Lower lobe of right lung (tissue), 2 donors: ENCODE measurements around the gene TSHZ3. TPM values are rescaled to one million over a fixed set of nuclear protein-coding genes. Genes with fewer than 3 reads are reported as not detected.

Source experiments
- ATAC-seq, 2 donors: fragments of 200-7000 bp; cut with Tn5 transposase; one replicate each; pipeline ENCODE4 v1.9.1; 2020 to 2022; ENCODE audit warnings: mild to moderate bottlenecking in 2 of 2, moderate library complexity in 2 of 2
- DNase-seq: peaks from one replicate; pipeline ENCODE4 v3.0.0-alpha.2; 2020
- H3K27ac ChIP-seq: fragments of 200-600 bp; one replicate; pipeline ENCODE4 v1.8.0; 2022
- H3K27me3 ChIP-seq: fragments of 200-600 bp; one replicate; pipeline ENCODE4 v1.8.0; 2022; ENCODE audit warnings: low read depth
- H3K36me3 ChIP-seq: fragments of 200-600 bp; one replicate; pipeline ENCODE4 v1.8.0; 2022; ENCODE audit warnings: mild to moderate bottlenecking
- H3K4me1 ChIP-seq: fragments of 200-600 bp; one replicate; pipeline ENCODE4 v1.8.0; 2022
- H3K4me3 ChIP-seq: fragments of 200-600 bp; one replicate; pipeline ENCODE4 v1.8.0; 2022; ENCODE audit warnings: mild to moderate bottlenecking
- H3K9me3 ChIP-seq: fragments of 200-600 bp; one replicate; pipeline ENCODE4 v1.8.0; 2022
- CTCF ChIP-seq: fragments of 200-600 bp; IDR thresholded peaks from one replicate; pipeline ENCODE4 v1.8.0; 2022; ENCODE audit warnings: antibody characterized with exemption, mild to moderate bottlenecking
- intact Hi-C: fragments of 100-400 bp; cut with DNase I; formaldehyde crosslinking; loops from one replicate; pipeline ENCODE4 v1.11.0; 2022
- total RNA-seq: library from RNA; stranded (reverse); fragmentation: NEBNext Ultra II Directional; extraction: Animal tissue kit (Norgen Biotek cat#: 25700); gene quantifications from one replicate; pipeline ENCODE4 v1.2.1, GENCODE V29; 2021
- donor health status: DM: no; HTN: yes; CAD: no; lungs with severe emphysema.

Gene TSHZ3
- total RNA-seq, 1 donor from 2014 or later: 5.7 TPM

- no peaks in the 10 kb centered on the region for H3K9me3 ChIP-seq
- H3K27ac ChIP-seq: no peak overlapping the region
- H3K4me3 ChIP-seq: no peak overlapping the region
- no peak for ATAC-seq
- TF ChIP-seq CTCF: no peak
- no peaks in the 10 kb centered on the region for H3K36me3 ChIP-seq
- peaks cover 24% of the 10 kb centered on the region for H3K4me1 ChIP-seq
- peaks cover 12% of the 10 kb centered on the region for H3K27me3 ChIP-seq
- no peak for DNase-seq
- intact Hi-C loops: no loop called here
Measured at GRCh38 chr19:31318790-31319425, 30.3 kb downstream of the TSHZ3 start.

- peaks cover 24% of the 10 kb centered on the region for H3K4me1 ChIP-seq
- no peak for TF ChIP-seq CTCF
- H3K4me3 ChIP-seq: no peak overlapping the region
- H3K27ac ChIP-seq: no peak overlapping the region
- peaks cover 12% of the 10 kb centered on the region for H3K27me3 ChIP-seq
- DNase-seq (no peak), ATAC-seq (no peak)
- intact Hi-C loops: no loop called here
- H3K9me3 ChIP-seq: no peaks in the 10 kb centered on the region
- no peaks in the 10 kb centered on the region for H3K36me3 ChIP-seq
Measured at GRCh38 chr19:31317570-31317969, 31.7 kb downstream of the TSHZ3 start.

- Histone ChIP-seq H3K36me3 (no peaks in the 10 kb centered on the region), H3K9me3 (no peaks in the 10 kb centered on the region), H3K4me3 (no peak overlapping the region), H3K27me3 (peaks cover 12% of the 10 kb centered on the region), H3K4me1 (peaks cover 24% of the 10 kb centered on the region), H3K27ac (no peak overlapping the region)
- DNase-seq (no peak), ATAC-seq (no peak)
- intact Hi-C loops: no loop called here
- TF ChIP-seq CTCF: no peak
Measured at GRCh38 chr19:31317093-31317492, 32.1 kb downstream of the TSHZ3 start.

GRCh38 chr19:31316201-31316951 lies 32.9 kb downstream of the TSHZ3 start:
- Histone ChIP-seq H3K27ac (no peak overlapping the region), H3K27me3 (peaks cover 12% of the 10 kb centered on the region), H3K9me3 (no peaks in the 10 kb centered on the region), H3K4me3 (no peak overlapping the region), H3K36me3 (no peaks in the 10 kb centered on the region), H3K4me1 (peaks cover 24% of the 10 kb centered on the region)
- TF ChIP-seq CTCF: no peak
- intact Hi-C loops: no loop called here
- ATAC-seq (peak; percentile 64 to 67), DNase-seq (no peak)

- Histone ChIP-seq H3K36me3 (no peaks in the 10 kb centered on the region), H3K4me1 (peaks cover 24% of the 10 kb centered on the region), H3K4me3 (no peak overlapping the region), H3K27ac (no peak overlapping the region), H3K27me3 (peaks cover 12% of the 10 kb centered on the region), H3K9me3 (no peaks in the 10 kb centered on the region)
- TF ChIP-seq CTCF: no peak
- ATAC-seq (no peak), DNase-seq (no peak)
- intact Hi-C loops: no loop called here
Measured at GRCh38 chr19:31315652-31316051, 33.6 kb downstream of the TSHZ3 start.
